Fibroblast of skin of left biceps (primary cell): ENCODE data around the gene RASGEF1B.
"Not testable (repeated sequence)": the region's sequence is repeated elsewhere in the genome, so short reads cannot be mapped to it uniquely, and the experiment has no call there.

ENCODE experiments used
- DNase-seq, 2 experiments: peaks; one replicate each; pipeline ENCODE4 v3.0.0-alpha.2; 2013; ENCODE audit warnings: low read depth in 2 of 2

RASGEF1B gene

GRCh38 chr4:81432825-81433224, 38.9 kb downstream of the RASGEF1B start:
- no peak for DNase-seq

GRCh38 chr4:81431971-81432370, 39.7 kb downstream of the RASGEF1B start:
- no peak for DNase-seq

GRCh38 chr4:81429607-81430006, 42.1 kb downstream of the RASGEF1B start:
- DNase-seq: no peak

- no peak for DNase-seq
These were observed 42.7 kb downstream of the RASGEF1B start for GRCh38 chr4:81429031-81429430.

GRCh38 chr4:81428002-81428401, 43.7 kb downstream of the RASGEF1B start:
- DNase-seq: no peak

GRCh38 chr4:81427344-81427821, 44.3 kb downstream of the RASGEF1B start:
- no peak for DNase-seq

GRCh38 chr4:81426770-81427289, 44.9 kb downstream of the RASGEF1B start:
- no peak for DNase-seq

GRCh38 chr4:81424816-81425755, 46.6 kb downstream of the RASGEF1B start:
- no peak for DNase-seq

- no peak for DNase-seq
These were observed 47.4 kb downstream of the RASGEF1B start for GRCh38 chr4:81424336-81424735.

GRCh38 chr4:81422595-81422994, 49.1 kb downstream of the RASGEF1B start:
- no peak for DNase-seq

GRCh38 chr4:81421346-81422218, 50.1 kb downstream of the RASGEF1B start:
- no peak for DNase-seq

- no peak for DNase-seq
These were observed 53.1 kb downstream of the RASGEF1B start for GRCh38 chr4:81418572-81418971.

GRCh38 chr4:81412946-81413495, 58.7 kb downstream of the RASGEF1B start:
- no peak for DNase-seq

- DNase-seq: no peak
These were observed 61.0 kb downstream of the RASGEF1B start for GRCh38 chr4:81410680-81411079.

- DNase-seq: no peak
These were observed 61.9 kb downstream of the RASGEF1B start for GRCh38 chr4:81409836-81410235.

- no peak for DNase-seq
These were observed 63.4 kb downstream of the RASGEF1B start for GRCh38 chr4:81408341-81408740.

- DNase-seq: no peak
These were observed 64.0 kb downstream of the RASGEF1B start for GRCh38 chr4:81407726-81408125.

- DNase-seq: not testable (repeated sequence)
These were observed 65.2 kb downstream of the RASGEF1B start for GRCh38 chr4:81406481-81406880.

- DNase-seq: peak; percentile 24 to 42
These were observed 65.8 kb downstream of the RASGEF1B start for GRCh38 chr4:81405900-81406401.

GRCh38 chr4:81404741-81405140, 67.0 kb downstream of the RASGEF1B start:
- no peak for DNase-seq

GRCh38 chr4:81404294-81404693, 67.4 kb downstream of the RASGEF1B start:
- DNase-seq: no peak
